ENCODE data around the gene NT5DC3. TPM values are rescaled to one million over a fixed set of nuclear protein-coding genes. Genes with fewer than 3 reads are reported as not detected.

NT5DC3 gene
- total RNA-seq, 1 experiment from 2014 or later = 12.5 TPM

DNA sequence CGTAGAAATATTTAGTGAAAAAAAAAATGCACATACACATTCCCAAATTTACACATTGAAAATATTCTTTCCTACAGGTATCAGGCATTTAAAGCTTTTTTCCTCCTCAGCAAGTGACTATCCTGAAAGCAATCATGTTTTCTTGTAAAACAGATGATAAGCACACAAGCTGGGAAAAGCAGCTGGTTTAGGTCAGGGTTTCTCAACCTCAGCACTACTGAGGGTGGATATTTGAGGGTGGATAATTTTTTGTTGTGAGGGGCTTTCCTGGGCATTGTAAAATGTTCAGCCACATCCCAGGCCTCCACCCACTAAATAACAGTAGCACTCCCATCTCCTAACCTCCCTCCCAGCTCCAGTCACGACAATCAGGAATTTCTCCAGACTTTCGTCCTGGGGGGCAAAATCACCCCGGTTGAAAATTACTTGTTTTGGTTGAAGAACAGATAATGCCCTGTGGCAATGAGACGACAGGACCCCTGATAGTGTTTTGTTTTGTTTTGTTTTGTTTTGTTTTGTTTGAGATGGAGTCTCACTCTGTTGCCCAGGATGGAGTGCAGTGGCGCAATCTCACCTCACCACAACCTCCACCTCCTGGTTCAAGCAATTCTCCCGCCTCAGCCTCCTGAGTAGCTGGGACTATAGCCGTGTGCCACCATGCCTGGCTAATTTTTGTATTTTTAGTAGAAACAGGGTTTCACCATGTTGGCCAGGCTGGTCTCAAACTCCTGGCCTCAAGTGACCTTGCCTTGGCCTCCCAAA is 15.0 kb upstream of the NT5DC3 start (continued):
- TF ChIP-seq, protein P1, sequence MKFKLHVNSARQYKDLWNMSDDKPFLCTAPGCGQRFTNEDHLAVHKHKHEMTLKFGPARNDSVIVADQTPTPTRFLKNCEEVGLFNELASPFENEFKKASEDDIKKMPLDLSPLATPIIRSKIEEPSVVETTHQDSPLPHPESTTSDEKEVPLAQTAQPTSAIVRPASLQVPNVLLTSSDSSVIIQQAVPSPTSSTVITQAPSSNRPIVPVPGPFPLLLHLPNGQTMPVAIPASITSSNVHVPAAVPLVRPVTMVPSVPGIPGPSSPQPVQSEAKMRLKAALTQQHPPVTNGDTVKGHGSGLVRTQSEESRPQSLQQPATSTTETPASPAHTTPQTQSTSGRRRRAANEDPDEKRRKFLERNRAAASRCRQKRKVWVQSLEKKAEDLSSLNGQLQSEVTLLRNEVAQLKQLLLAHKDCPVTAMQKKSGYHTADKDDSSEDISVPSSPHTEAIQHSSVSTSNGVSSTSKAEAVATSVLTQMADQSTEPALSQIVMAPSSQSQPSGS (CRISPR knock-in tag; IDR thresholded peaks at IDR 0.05; ENCODE audit: borderline replicate concordance, low read depth) = no peak
- TF ChIP-seq, protein P2, sequence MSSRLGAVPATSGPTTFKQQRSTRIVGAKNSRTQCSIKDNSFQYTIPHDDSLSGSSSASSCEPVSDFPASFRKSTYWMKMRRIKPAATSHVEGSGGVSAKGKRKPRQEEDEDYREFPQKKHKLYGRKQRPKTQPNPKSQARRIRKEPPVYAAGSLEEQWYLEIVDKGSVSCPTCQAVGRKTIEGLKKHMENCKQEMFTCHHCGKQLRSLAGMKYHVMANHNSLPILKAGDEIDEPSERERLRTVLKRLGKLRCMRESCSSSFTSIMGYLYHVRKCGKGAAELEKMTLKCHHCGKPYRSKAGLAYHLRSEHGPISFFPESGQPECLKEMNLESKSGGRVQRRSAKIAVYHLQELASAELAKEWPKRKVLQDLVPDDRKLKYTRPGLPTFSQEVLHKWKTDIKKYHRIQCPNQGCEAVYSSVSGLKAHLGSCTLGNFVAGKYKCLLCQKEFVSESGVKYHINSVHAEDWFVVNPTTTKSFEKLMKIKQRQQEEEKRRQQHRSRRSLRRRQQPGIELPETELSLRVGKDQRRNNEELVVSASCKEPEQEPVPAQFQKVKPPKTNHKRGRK (CRISPR knock-in tag; IDR thresholded peaks at IDR 0.05; ENCODE audit: borderline replicate concordance) = no peak
- TF ChIP-seq ZNF263 (CRISPR knock-in tag; IDR thresholded peaks at IDR 0.05; ENCODE audit: low read depth) (no peak), RELA (CRISPR knock-in tag; IDR thresholded peaks at IDR 0.05; ENCODE audit: borderline replicate concordance) (no peak)
- TF ChIP-seq, protein P3, sequence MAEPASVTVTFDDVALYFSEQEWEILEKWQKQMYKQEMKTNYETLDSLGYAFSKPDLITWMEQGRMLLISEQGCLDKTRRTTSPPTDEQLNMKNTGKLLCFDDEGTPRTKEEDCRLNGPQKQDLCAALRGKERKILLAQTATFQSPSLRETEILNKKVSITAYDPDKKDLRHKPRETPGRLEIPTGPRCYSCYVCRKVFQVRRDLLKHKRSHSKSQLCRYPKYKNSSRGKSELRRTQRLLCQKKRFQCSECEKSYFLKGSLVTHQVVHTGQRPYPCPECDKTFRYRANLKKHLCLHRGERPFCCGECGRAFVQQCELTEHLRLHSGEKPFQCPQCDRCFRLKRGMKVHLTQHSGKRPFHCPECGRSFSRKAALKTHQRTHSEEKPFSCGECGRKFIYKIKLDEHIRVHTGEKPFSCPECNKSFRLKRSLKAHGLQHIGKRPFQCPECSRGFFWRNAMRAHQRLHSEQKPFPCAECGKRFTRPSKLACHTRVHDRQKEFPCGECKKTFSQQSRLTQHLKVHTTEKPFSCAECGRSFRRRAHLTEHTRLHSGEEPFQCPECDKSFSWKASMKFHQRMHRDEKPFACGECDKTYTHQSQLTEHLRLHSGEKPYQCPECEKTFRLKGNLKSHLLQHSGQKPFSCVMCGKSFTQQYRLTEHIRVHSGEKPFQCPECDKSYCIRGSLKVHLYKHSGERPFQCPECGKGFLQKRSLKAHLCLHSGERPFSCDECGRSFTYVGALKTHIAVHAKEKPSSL (CRISPR knock-in tag; conservative IDR thresholded peaks at IDR 0.05) = no peak

DNA sequence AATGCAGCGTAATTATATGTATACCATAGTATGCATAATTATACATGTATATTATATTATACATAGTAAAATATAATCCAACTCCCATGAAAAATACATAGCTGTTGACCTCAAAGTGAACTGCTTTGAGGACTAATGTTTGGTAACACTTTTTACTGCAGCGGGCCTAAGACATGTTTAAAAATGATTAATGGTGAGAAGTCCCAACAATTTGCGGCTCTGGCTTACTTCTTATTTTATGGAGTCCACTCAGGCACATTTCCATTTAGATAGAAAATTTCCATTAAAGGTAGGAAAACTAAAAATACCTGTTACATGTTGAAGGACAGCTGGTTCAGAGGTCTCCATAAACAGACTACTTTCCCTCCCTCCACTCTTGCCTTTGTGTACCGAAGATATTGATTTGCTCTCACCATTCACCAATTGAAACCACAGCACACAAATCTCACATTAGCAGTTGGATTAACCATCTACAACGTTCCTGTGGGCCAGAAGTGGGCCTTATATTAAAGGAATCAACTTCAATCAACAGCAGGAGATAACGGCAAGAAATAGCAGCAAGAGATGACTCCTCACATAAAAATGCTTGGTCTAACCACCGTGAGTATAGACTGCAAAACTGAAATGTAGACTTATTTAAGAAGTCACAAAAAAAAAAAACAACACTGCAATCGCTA is 14.1 kb upstream of the NT5DC3 start:
- H3K9me3 Mint-ChIP-seq = no peaks in the 10 kb centered on the region
- DNase-seq (ENCODE audit: low spot score) (no peak), ATAC-seq (no peak)
- H3K4me3 Mint-ChIP-seq = no peak overlapping the region
- CTCF ChIA-PET = no interaction called here
- POLR2A ChIA-PET = no interaction called here
- H3K4me1 Mint-ChIP-seq = peaks cover 5% of the 10 kb centered on the region
- no peaks in the 10 kb centered on the region; the same call in 1 of the 2 replicates for H3K27me3 Mint-ChIP-seq (ENCODE audit: low read depth)
- H3K36me3 Mint-ChIP-seq = no peaks in the 10 kb centered on the region
- H3K27ac Mint-ChIP-seq = no peak overlapping the region
- TF ChIP-seq, protein P4, sequence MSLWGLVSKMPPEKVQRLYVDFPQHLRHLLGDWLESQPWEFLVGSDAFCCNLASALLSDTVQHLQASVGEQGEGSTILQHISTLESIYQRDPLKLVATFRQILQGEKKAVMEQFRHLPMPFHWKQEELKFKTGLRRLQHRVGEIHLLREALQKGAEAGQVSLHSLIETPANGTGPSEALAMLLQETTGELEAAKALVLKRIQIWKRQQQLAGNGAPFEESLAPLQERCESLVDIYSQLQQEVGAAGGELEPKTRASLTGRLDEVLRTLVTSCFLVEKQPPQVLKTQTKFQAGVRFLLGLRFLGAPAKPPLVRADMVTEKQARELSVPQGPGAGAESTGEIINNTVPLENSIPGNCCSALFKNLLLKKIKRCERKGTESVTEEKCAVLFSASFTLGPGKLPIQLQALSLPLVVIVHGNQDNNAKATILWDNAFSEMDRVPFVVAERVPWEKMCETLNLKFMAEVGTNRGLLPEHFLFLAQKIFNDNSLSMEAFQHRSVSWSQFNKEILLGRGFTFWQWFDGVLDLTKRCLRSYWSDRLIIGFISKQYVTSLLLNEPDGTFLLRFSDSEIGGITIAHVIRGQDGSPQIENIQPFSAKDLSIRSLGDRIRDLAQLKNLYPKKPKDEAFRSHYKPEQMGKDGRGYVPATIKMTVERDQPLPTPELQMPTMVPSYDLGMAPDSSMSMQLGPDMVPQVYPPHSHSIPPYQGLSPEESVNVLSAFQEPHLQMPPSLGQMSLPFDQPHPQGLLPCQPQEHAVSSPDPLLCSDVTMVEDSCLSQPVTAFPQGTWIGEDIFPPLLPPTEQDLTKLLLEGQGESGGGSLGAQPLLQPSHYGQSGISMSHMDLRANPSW (CRISPR knock-in tag; conservative IDR thresholded peaks at IDR 0.05; ENCODE audit: low read depth) = no peak
- TF ChIP-seq, protein P5, sequence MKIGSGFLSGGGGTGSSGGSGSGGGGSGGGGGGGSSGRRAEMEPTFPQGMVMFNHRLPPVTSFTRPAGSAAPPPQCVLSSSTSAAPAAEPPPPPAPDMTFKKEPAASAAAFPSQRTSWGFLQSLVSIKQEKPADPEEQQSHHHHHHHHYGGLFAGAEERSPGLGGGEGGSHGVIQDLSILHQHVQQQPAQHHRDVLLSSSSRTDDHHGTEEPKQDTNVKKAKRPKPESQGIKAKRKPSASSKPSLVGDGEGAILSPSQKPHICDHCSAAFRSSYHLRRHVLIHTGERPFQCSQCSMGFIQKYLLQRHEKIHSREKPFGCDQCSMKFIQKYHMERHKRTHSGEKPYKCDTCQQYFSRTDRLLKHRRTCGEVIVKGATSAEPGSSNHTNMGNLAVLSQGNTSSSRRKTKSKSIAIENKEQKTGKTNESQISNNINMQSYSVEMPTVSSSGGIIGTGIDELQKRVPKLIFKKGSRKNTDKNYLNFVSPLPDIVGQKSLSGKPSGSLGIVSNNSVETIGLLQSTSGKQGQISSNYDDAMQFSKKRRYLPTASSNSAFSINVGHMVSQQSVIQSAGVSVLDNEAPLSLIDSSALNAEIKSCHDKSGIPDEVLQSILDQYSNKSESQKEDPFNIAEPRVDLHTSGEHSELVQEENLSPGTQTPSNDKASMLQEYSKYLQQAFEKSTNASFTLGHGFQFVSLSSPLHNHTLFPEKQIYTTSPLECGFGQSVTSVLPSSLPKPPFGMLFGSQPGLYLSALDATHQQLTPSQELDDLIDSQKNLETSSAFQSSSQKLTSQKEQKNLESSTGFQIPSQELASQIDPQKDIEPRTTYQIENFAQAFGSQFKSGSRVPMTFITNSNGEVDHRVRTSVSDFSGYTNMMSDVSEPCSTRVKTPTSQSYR (CRISPR knock-in tag; IDR thresholded peaks at IDR 0.05) = no peak
- TF ChIP-seq, protein P1 (CRISPR knock-in tag; IDR thresholded peaks at IDR 0.05; ENCODE audit: borderline replicate concordance, low read depth) = no peak
- TF ChIP-seq, protein P6, sequence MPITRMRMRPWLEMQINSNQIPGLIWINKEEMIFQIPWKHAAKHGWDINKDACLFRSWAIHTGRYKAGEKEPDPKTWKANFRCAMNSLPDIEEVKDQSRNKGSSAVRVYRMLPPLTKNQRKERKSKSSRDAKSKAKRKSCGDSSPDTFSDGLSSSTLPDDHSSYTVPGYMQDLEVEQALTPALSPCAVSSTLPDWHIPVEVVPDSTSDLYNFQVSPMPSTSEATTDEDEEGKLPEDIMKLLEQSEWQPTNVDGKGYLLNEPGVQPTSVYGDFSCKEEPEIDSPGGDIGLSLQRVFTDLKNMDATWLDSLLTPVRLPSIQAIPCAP (CRISPR knock-in tag; IDR thresholded peaks at IDR 0.05) = no peak
- TF ChIP-seq ETV6 (CRISPR knock-in tag; IDR thresholded peaks at IDR 0.05) = no peak
- TF ChIP-seq PRRX2 (CRISPR knock-in tag; IDR thresholded peaks at IDR 0.05) = no peak
- no peak for TF ChIP-seq NR3C1 (CRISPR knock-in tag; conservative IDR thresholded peaks at IDR 0.05; ENCODE audit: low read depth)
- TF ChIP-seq GRHL2 (CRISPR knock-in tag; IDR thresholded peaks at IDR 0.05; ENCODE audit: insufficient replicate concordance, severe bottlenecking) = no peak
- TF ChIP-seq ZNF671 (CRISPR knock-in tag; IDR thresholded peaks at IDR 0.05) = no peak
- TF ChIP-seq, protein P7, sequence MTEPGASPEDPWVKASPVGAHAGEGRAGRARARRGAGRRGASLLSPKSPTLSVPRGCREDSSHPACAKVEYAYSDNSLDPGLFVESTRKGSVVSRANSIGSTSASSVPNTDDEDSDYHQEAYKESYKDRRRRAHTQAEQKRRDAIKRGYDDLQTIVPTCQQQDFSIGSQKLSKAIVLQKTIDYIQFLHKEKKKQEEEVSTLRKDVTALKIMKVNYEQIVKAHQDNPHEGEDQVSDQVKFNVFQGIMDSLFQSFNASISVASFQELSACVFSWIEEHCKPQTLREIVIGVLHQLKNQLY (CRISPR knock-in tag; IDR thresholded peaks at IDR 0.05) = no peak
- no peak for TF ChIP-seq ZNF423 (CRISPR knock-in tag; IDR thresholded peaks at IDR 0.05)
- TF ChIP-seq, protein P8, sequence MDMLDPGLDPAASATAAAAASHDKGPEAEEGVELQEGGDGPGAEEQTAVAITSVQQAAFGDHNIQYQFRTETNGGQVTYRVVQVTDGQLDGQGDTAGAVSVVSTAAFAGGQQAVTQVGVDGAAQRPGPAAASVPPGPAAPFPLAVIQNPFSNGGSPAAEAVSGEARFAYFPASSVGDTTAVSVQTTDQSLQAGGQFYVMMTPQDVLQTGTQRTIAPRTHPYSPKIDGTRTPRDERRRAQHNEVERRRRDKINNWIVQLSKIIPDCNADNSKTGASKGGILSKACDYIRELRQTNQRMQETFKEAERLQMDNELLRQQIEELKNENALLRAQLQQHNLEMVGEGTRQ (CRISPR knock-in tag; IDR thresholded peaks at IDR 0.05) = no peak
- no peak for TF ChIP-seq ZNF416 (CRISPR knock-in tag; IDR thresholded peaks at IDR 0.05)
- TF ChIP-seq, protein P9, sequence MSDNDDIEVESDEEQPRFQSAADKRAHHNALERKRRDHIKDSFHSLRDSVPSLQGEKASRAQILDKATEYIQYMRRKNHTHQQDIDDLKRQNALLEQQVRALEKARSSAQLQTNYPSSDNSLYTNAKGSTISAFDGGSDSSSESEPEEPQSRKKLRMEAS (CRISPR knock-in tag; IDR thresholded peaks at IDR 0.05) = no peak

Data from WTC11 (cell line).